ENCODE data around the gene RAET1E. TPM values are rescaled to one million over a fixed set of nuclear protein-coding genes. Genes with fewer than 3 reads are reported as not detected.
"Not testable (repeated sequence)": the region's sequence is repeated elsewhere in the genome, so short reads cannot be mapped to it uniquely, and the experiment has no call there.

The RAET1E gene
- total RNA-seq, 1 donor from 2014 or later, result 27.5 TPM

GRCh38 chr6:149922642-149923326 is 24.9 kb upstream of the RAET1E start, which contains the start of gene RAET1G:
TSS of gene RAET1G (minus strand) at chr6:149923121. CDS start at chr6:149923010, 111 bp downstream.
- peak within 1 kb of the TSS; percentile 50 to 55 for H3K4me3 ChIP-seq
- peaks cover 23% of the 10 kb centered on the region for H3K4me1 ChIP-seq
- no peak within 1 kb of the TSS for H3K27ac ChIP-seq
- no peaks in the 10 kb centered on the region for H3K9me3 ChIP-seq
- intact Hi-C loops (cut with DNase I), result loop anchor here (2.0 kb wide), 1 partner anchor 58 kb away; the partner anchor contains the start of gene LRP11
- DNase-seq (ENCODE audit: extremely low spot score in 2 of 2), result peak in 1 of 2 donors; percentile 94
- TF ChIP-seq POLR2AphosphoS5 (IDR thresholded peaks at IDR 0.05; ENCODE audit: insufficient read depth in 1 of 2, low read depth in 1 of 2) (peak in 1 of 2 donors; percentile 80), POLR2A (IDR thresholded peaks at IDR 0.05) (no peak)
- H3K36me3 ChIP-seq, result no peaks in the 10 kb centered on the region
- H3K27me3 ChIP-seq, result no peaks in the 10 kb centered on the region

GRCh38 chr6:149922091-149922490 is 24.2 kb upstream of the RAET1E start:
- not testable (repeated sequence) for DNase-seq (ENCODE audit: extremely low spot score in 2 of 2); H3K9me3 ChIP-seq; H3K27ac ChIP-seq; H3K27me3 ChIP-seq; H3K36me3 ChIP-seq
- Histone ChIP-seq H3K4me1 (peaks cover 23% of the 10 kb centered on the region), H3K4me3 (peak overlapping the region; percentile 50 to 55)
- intact Hi-C loops (cut with DNase I), result loop anchor here (2.0 kb wide), 1 partner anchor 57 kb away; the partner anchor contains the start of gene LRP11

- intact Hi-C loops (cut with DNase I), result no loop called here
- no peak for TF ChIP-seq POLR2A (IDR thresholded peaks at IDR 0.05)
- no peak for TF ChIP-seq CTCF (IDR thresholded peaks at IDR 0.05)
- TF ChIP-seq POLR2AphosphoS5 (IDR thresholded peaks at IDR 0.05; ENCODE audit: insufficient read depth in 1 of 2, low read depth in 1 of 2), result no peak
- no peak overlapping the region for H3K4me3 ChIP-seq
- H3K27ac ChIP-seq, result no peak overlapping the region
- no peaks in the 10 kb centered on the region for H3K27me3 ChIP-seq
- peaks cover 23% of the 10 kb centered on the region for H3K4me1 ChIP-seq
- no peaks in the 10 kb centered on the region for H3K36me3 ChIP-seq
- no peaks in the 10 kb centered on the region for H3K9me3 ChIP-seq
- no peak for DNase-seq (ENCODE audit: extremely low spot score in 2 of 2)
Observed at GRCh38 chr6:149921361-149921760, 23.4 kb upstream of the RAET1E start.

- Histone ChIP-seq H3K36me3 (no peaks in the 10 kb centered on the region), H3K27me3 (no peaks in the 10 kb centered on the region), H3K4me3 (no peak overlapping the region), H3K27ac (no peak overlapping the region), H3K9me3 (no peaks in the 10 kb centered on the region), H3K4me1 (peaks cover 11% of the 10 kb centered on the region)
- intact Hi-C loops (cut with DNase I), result no loop called here
- no peak for DNase-seq (ENCODE audit: extremely low spot score in 2 of 2)
- TF ChIP-seq POLR2AphosphoS5 (IDR thresholded peaks at IDR 0.05; ENCODE audit: insufficient read depth in 1 of 2, low read depth in 1 of 2) (no peak), CTCF (IDR thresholded peaks at IDR 0.05) (no peak), POLR2A (IDR thresholded peaks at IDR 0.05) (no peak)
Observed at GRCh38 chr6:149919834-149920225, 21.9 kb upstream of the RAET1E start.

- H3K4me1 ChIP-seq, result peaks cover 10% of the 10 kb centered on the region
Observed at GRCh38 chr6:149919126-149919833, 21.4 kb upstream of the RAET1E start.

GRCh38 chr6:149918151-149918905 is 20.4 kb upstream of the RAET1E start:
- TF ChIP-seq POLR2A (IDR thresholded peaks at IDR 0.05) (no peak), POLR2AphosphoS5 (IDR thresholded peaks at IDR 0.05; ENCODE audit: insufficient read depth in 1 of 2, low read depth in 1 of 2) (no peak), CTCF (IDR thresholded peaks at IDR 0.05) (no peak)
- no peak overlapping the region for H3K4me3 ChIP-seq
- DNase-seq (ENCODE audit: extremely low spot score in 2 of 2), result peak in 1 of 2 donors; percentile 34
- no peaks in the 10 kb centered on the region for H3K9me3 ChIP-seq
- H3K27me3 ChIP-seq, result no peaks in the 10 kb centered on the region
- peaks cover 10% of the 10 kb centered on the region for H3K4me1 ChIP-seq
- no peaks in the 10 kb centered on the region for H3K36me3 ChIP-seq
- intact Hi-C loops (cut with DNase I), result no loop called here
- no peak overlapping the region for H3K27ac ChIP-seq

More at GRCh38 chr6:149919126-149919833, 21.4 kb upstream of the RAET1E start:
- H3K4me3 ChIP-seq; intact Hi-C loops (cut with DNase I); DNase-seq (ENCODE audit: extremely low spot score in 2 of 2); H3K9me3 ChIP-seq; H3K27me3 ChIP-seq; H3K36me3 ChIP-seq; H3K27ac ChIP-seq: not testable (repeated sequence)
